Endothelial cell of umbilical vein (primary cell): ENCODE data around the gene C3orf20. TPM values are rescaled to one million over a fixed set of nuclear protein-coding genes. Genes with fewer than 3 reads are reported as not detected.

Source experiments
- BruUV-seq: library from RNA; stranded (reverse); fragments of 400-500 nt; replicated peaks from 2 replicates; lab custom pipeline; 2021; lab: Mats Ljungman, UMichigan
- CTCF ChIA-PET: fragments of 300-600, 350-600 bp; sonication (Branson Sonifier 250); formaldehyde crosslinking; loops from one replicate; lab custom pipeline; 2021; ENCODE audit warnings: antibody characterized with exemption, inconsistent platforms; lab: Charles Lee
- POLR2A ChIA-PET: fragments of 300-600, 350-600 bp; sonication (Branson Sonifier 250); formaldehyde crosslinking; loops from one replicate; lab custom pipeline; 2021; ENCODE audit warnings: antibody characterized with exemption, inconsistent platforms; lab: Charles Lee
- DNase-seq: peaks from one replicate; pipeline ENCODE4 v3.0.0-alpha.2; 2011; ENCODE audit warnings: low read depth, low spot score
- FAIRE-seq: peaks from 2 replicates; lab custom pipeline; 2011; peaks lifted over from hg19 to GRCh38; lab: Jason Lieb, UNC
- H2AFZ ChIP-seq: 2 replicates; pipeline ENCODE4 v1.6.0; 2012; ENCODE audit warnings: low read depth, low read length, control low read depth, inconsistent platforms
- H3K27ac ChIP-seq: 2 replicates; pipeline ENCODE4 v1.5.1; 2011; ENCODE audit warnings: low read depth, mild to moderate bottlenecking, control low read depth, low read length, moderate library complexity; ENCODE audit not compliant: insufficient read depth
- H3K27me3 ChIP-seq, 2 experiments: 2 replicates each; pipeline versions ENCODE4 v1.6.0 to v1.6.1; 2011; ENCODE audit warnings: low read length in 2 of 2, mixed read lengths in 1 of 2; ENCODE audit not compliant: control insufficient read depth in 2 of 2, insufficient read depth in 2 of 2
- H3K36me3 ChIP-seq, 2 experiments: 2 replicates in 1 of 2; 3 replicates in 1 of 2; pipeline ENCODE4 v1.5.1; 2011; ENCODE audit warnings: low read length in 2 of 2, mild to moderate bottlenecking in 1 of 2, moderate library complexity in 1 of 2; ENCODE audit not compliant: control insufficient read depth in 2 of 2, insufficient read depth in 2 of 2; ENCODE audit errors: extremely low read depth in 1 of 2
- H3K4me1 ChIP-seq: 3 replicates; pipeline ENCODE4 v1.5.1; 2011; ENCODE audit warnings: mild to moderate bottlenecking, low read length; ENCODE audit not compliant: control insufficient read depth, insufficient read depth; ENCODE audit errors: extremely low read depth
- H3K4me2 ChIP-seq: 2 replicates; pipeline ENCODE4 v1.6.1; 2011; ENCODE audit warnings: low read length, control low read depth, mixed read lengths; ENCODE audit not compliant: insufficient read depth
- H3K4me3 ChIP-seq, 3 experiments: fragments of 200-600 bp in 1 of 3; sonication (generic), shearing (Covaris generic) in 1 of 3; replicated peaks in 1 of 3; 2 replicates each; pipeline ENCODE4 v1.5.1; 2011 to 2016; ENCODE audit warnings: control low read depth in 3 of 3, low read length in 3 of 3, mild to moderate bottlenecking in 2 of 3, inconsistent platforms in 1 of 3, low read depth in 1 of 3, moderate library complexity in 1 of 3; ENCODE audit not compliant: insufficient read depth in 1 of 3
- H3K79me2 ChIP-seq: 2 replicates; pipeline ENCODE4 v1.6.0; 2012; ENCODE audit warnings: low read length, inconsistent platforms; ENCODE audit not compliant: control insufficient read depth, insufficient read depth
- H3K9ac ChIP-seq: replicated peaks from 2 replicates; pipeline ENCODE3; 2011; ENCODE audit warnings: low read length, control low read depth; ENCODE audit not compliant: insufficient read depth; ENCODE audit errors: extremely low read depth
- H3K9me1 ChIP-seq: replicated peaks from 3 replicates; pipeline ENCODE4 v1.6.0; 2011; ENCODE audit warnings: mild to moderate bottlenecking, low read length; ENCODE audit not compliant: control insufficient read depth, insufficient read depth; ENCODE audit errors: extremely low read depth
- H3K9me3 ChIP-seq: replicated peaks from 2 replicates; pipeline ENCODE4 v1.5.1; 2012; ENCODE audit warnings: low read length, inconsistent platforms; ENCODE audit not compliant: control insufficient read depth, insufficient read depth
- H4K20me1 ChIP-seq: replicated peaks from 2 replicates; pipeline ENCODE3; 2011; ENCODE audit warnings: mild to moderate bottlenecking, low read length; ENCODE audit not compliant: control insufficient read depth, insufficient read depth; ENCODE audit errors: extremely low read depth
- EZH2 ChIP-seq: IDR thresholded peaks from 2 replicates; pipeline ENCODE4 v1.6.1; 2012; ENCODE audit warnings: borderline replicate concordance, low read depth, mild to moderate bottlenecking, moderate library complexity, low read length, inconsistent platforms; ENCODE audit not compliant: severe bottlenecking
- GATA2 ChIP-seq: IDR thresholded peaks from 2 replicates; pipeline ENCODE4 v1.7.0; 2011; ENCODE audit warnings: low read depth, mild to moderate bottlenecking, moderate library complexity, mixed read lengths, low read length; ENCODE audit not compliant: insufficient read length, insufficient read depth
- JUN ChIP-seq: IDR thresholded peaks from 2 replicates; pipeline ENCODE4 v1.6.1; 2011; ENCODE audit warnings: borderline replicate concordance, low read depth; ENCODE audit not compliant: insufficient read length, insufficient read depth
- MYC ChIP-seq: IDR thresholded peaks from one replicate; pipeline ENCODE4 v1.6.1; 2011; ENCODE audit warnings: mild to moderate bottlenecking, low read depth, low read length
- POLR2A ChIP-seq: IDR thresholded peaks from 2 replicates; pipeline ENCODE4 v1.6.1; 2012; ENCODE audit warnings: low read depth, mild to moderate bottlenecking, control low read depth, low read length
- POLR2AphosphoS5 ChIP-seq: IDR thresholded peaks from 2 replicates; pipeline ENCODE4 v1.6.1; 2012; ENCODE audit warnings: low read depth, mild to moderate bottlenecking, control low read depth, low read length, moderate library complexity; ENCODE audit not compliant: insufficient read depth
- dilution Hi-C: fragments of 300-500 bp; cut with MboI; formaldehyde crosslinking; loops from one replicate; pipeline ENCODE4 v1.15.0; 2019; ENCODE audit warnings: low sequenced_read_pairs; ENCODE audit not compliant: extremely low pct_ligation_motif_present
- intact Hi-C: fragments of 100-400 bp; cut with micrococcal nuclease; formaldehyde crosslinking; loops from one replicate; pipeline ENCODE4 v1.10.0; 2022
- polyA plus RNA-seq, 4 experiments: library from polyadenylated mRNA; depleted of rRNA in 3 of 4; stranded (reverse) in 3 of 4; unstranded in 1 of 4; fragments of >200 nt; gene quantifications; 2 replicates each; pipeline versions ENCODE4 v1.2.1 to v1.2.3, GENCODE V29; 2011 to 2012; ENCODE audit warnings: missing spikeins in 1 of 4
- total RNA-seq: library from RNA; stranded (reverse); gene quantifications from 2 replicates; pipeline ENCODE4 v1.2.3, GENCODE V29; 2021
- TF ChIP-seq, protein P1 (sequence below), 2 donors: IDR thresholded peaks; 1 replicate in 1 of 2; 2 replicates in 1 of 2; pipeline ENCODE4 v1.5.1; 2011; ENCODE audit warnings: low read length in 2 of 2, mild to moderate bottlenecking in 2 of 2, moderate library complexity in 2 of 2, control low read depth in 1 of 2, inconsistent platforms in 1 of 2, low read depth in 1 of 2; ENCODE audit not compliant: insufficient read depth in 1 of 2; ENCODE audit errors: extremely low read depth in 1 of 2

The C3orf20 gene
- total and polyA plus RNA-seq, 2 donors (not counting 3 experiments of a cell fraction or from before 2014, with no cell fraction given): not detected

GRCh38 chr3:14795996-14796395 lies 121.1 kb downstream of the C3orf20 start:
- DNase-seq (no peak), FAIRE-seq (no peak)
- Histone ChIP-seq H3K9me3 (no peaks in the 10 kb centered on the region), H3K27ac (no peak overlapping the region), H3K4me3 (no peak overlapping the region), H3K27me3 (no peaks in the 10 kb centered on the region), H2AFZ (no peak overlapping the region), H3K4me2 (no peak overlapping the region), H3K36me3 (no peaks in the 10 kb centered on the region), H3K79me2 (no peaks in the 10 kb centered on the region), H4K20me1 (no peaks in the 10 kb centered on the region), H3K4me1 (peaks cover 2% of the 10 kb centered on the region), H3K9ac (no peak overlapping the region), H3K9me1 (no peaks in the 10 kb centered on the region)
- CTCF ChIA-PET: interaction anchor here (0.8 to 1.6 kb wide), 6 partner anchors 11 to 128 kb away, joined by 3 to 6 read pairs (median 3); no protein-coding TSS in a partner anchor
- no TSS peak for BruUV-seq
- dilution Hi-C loops (no loop called here), intact Hi-C loops (no loop called here)
- POLR2A ChIA-PET: no interaction called here
- TF ChIP-seq JUN (no peak), POLR2AphosphoS5 (no peak), EZH2 (no peak), MYC (no peak), GATA2 (no peak), POLR2A (no peak)
- TF ChIP-seq, protein P1, sequence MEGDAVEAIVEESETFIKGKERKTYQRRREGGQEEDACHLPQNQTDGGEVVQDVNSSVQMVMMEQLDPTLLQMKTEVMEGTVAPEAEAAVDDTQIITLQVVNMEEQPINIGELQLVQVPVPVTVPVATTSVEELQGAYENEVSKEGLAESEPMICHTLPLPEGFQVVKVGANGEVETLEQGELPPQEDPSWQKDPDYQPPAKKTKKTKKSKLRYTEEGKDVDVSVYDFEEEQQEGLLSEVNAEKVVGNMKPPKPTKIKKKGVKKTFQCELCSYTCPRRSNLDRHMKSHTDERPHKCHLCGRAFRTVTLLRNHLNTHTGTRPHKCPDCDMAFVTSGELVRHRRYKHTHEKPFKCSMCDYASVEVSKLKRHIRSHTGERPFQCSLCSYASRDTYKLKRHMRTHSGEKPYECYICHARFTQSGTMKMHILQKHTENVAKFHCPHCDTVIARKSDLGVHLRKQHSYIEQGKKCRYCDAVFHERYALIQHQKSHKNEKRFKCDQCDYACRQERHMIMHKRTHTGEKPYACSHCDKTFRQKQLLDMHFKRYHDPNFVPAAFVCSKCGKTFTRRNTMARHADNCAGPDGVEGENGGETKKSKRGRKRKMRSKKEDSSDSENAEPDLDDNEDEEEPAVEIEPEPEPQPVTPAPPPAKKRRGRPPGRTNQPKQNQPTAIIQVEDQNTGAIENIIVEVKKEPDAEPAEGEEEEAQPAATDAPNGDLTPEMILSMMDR (IDR thresholded peaks at IDR 0.05; ENCODE audit: extremely low read depth in 1 of 2, insufficient read depth in 1 of 2, low read depth in 1 of 2, low read length in 2 of 2): no peak
